ENCODE measurements around the gene NFKBIE. TPM values are rescaled to one million over a fixed set of nuclear protein-coding genes. Genes with fewer than 3 reads are reported as not detected.

Gene NFKBIE
- total RNA-seq, 1 experiment from 2014 or later: 9.7 TPM

DNA sequence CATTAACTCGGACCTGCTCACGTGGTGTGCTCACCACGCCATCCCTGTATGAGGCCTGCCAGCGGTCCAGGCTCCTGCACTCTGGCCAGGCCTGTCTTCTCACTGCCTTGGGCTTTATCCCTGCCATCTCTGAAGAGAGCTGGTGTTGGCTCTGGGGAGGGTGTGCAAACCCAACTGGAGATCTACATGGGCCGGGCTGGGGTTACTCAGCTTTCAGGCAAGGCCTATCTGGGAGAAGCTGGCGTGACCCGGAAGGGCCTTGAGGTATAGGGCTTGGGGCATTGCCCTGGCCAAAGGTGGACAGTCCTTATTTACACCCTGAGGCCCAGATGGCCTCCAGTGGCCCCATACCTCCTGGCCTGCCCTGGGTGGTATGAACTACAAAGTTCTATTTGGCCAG is 36.9 kb downstream of the NFKBIE start:
- Histone ChIP-seq H2BK5ac (ENCODE audit: insufficient read length, low read length) (no peak overlapping the region), H3K56ac (ENCODE audit: insufficient read length, low read depth, low read length) (no peak overlapping the region), H3K14ac (ENCODE audit: insufficient read depth, low read length) (no peak overlapping the region), H4K8ac (replicated peaks; ENCODE audit: insufficient read length, low read depth, low read length) (no peak overlapping the region), H3K4me1 (ENCODE audit: insufficient read depth, low read length) (peaks cover 11% of the 10 kb centered on the region; the same call in 1 of the 2 replicates), H3K4ac (ENCODE audit: low read depth, low read length) (no peak overlapping the region), H3K23ac (ENCODE audit: insufficient read length, low read depth, low read length) (no peak overlapping the region), H2BK15ac (ENCODE audit: low read depth, low read length) (no peak overlapping the region), H2AK5ac (ENCODE audit: insufficient read length, low read length) (no peak overlapping the region), H4K91ac (ENCODE audit: insufficient read length, low read depth, low read length) (no peak overlapping the region), H3K9me3 (ENCODE audit: control insufficient read depth, low read depth, low read length) (no peaks in the 10 kb centered on the region), H3K4me2 (ENCODE audit: insufficient read depth, insufficient read length, low read length) (no peak overlapping the region), H3K79me1 (ENCODE audit: insufficient read depth, low read depth, low read length, poor library complexity, severe bottlenecking) (peaks cover 17% of the 10 kb centered on the region), H2BK12ac (ENCODE audit: insufficient read length, low read depth, low read length) (no peak overlapping the region), H3K18ac (ENCODE audit: insufficient read length, low read depth, low read length) (no peak overlapping the region), H3K23me2 (ENCODE audit: insufficient read length, low read depth, low read length, poor library complexity, severe bottlenecking) (peaks cover 7% of the 10 kb centered on the region), H3T11ph (ENCODE audit: low read length) (no peak overlapping the region), H3K9ac (ENCODE audit: extremely low read depth, insufficient read length, low read length) (no peak overlapping the region), H2BK120ac (ENCODE audit: low read depth, low read length, poor library complexity, severe bottlenecking) (no peak overlapping the region), H2BK20ac (ENCODE audit: low read depth, low read length, poor library complexity, severe bottlenecking) (no peak overlapping the region), H2AFZ (ENCODE audit: low read length) (no peak overlapping the region), H3K79me2 (ENCODE audit: insufficient read depth, low read length) (peaks cover 17% of the 10 kb centered on the region; the same call in 1 of the 2 replicates), H4K5ac (ENCODE audit: insufficient read length, low read depth, low read length) (no peak overlapping the region), H3K27ac (ENCODE audit: insufficient read length, low read depth, low read length) (no peak overlapping the region), H3K27me3 (ENCODE audit: insufficient read depth, low read length) (no peaks in the 10 kb centered on the region), H4K20me1 (ENCODE audit: control insufficient read depth, insufficient read depth, insufficient read length) (peaks cover 2% of the 10 kb centered on the region)
- no peak for TF ChIP-seq CTCF (conservative IDR thresholded peaks at IDR 0.05)
- no peak overlapping the region for H3K4me3 Mint-ChIP-seq
- no CpG with 5 or more reads among the region's 7 CpGs for WGBS (ENCODE audit: extremely low coverage, insufficient read length, low lambda C conversion rate)
- DNase-seq: no peak
- H3K36me3 Mint-ChIP-seq (ENCODE audit: insufficient read depth in 1 of 3, low read depth in 3 of 3): peaks cover 46 to 58% (median 51%) of the 10 kb centered on the region in 3 experiments
- H3K27ac Mint-ChIP-seq: peak overlapping the region in 2 of 3 experiments; percentile 56 to 79; a peak in 2 of 7 replicates
- H3K9me3 Mint-ChIP-seq: no peaks in the 10 kb centered on the region; a peak in 1 of 5 replicates
- no peaks in the 10 kb centered on the region for H3K27me3 Mint-ChIP-seq (ENCODE audit: low read depth)
- H3K4me1 Mint-ChIP-seq: peaks cover 27 to 42% of the 10 kb centered on the region in 2 experiments

Data from H9 (cell line).